SK-N-SH treated with all-trans-retinoic acid at 6 μM for 48 hours (cell line): ENCODE results near the gene C7orf33.

Experiments
- ESRRG ChIP-seq: fragments of 250-450 bp; sonication (Bioruptor Pico); IDR thresholded peaks from 2 replicates; pipeline ENCODE4 v1.6.1; 2021; ENCODE audit warnings: mild to moderate bottlenecking
- GLIS3 ChIP-seq: fragments of 250-450 bp; sonication (Bioruptor Pico); IDR thresholded peaks from 2 replicates; pipeline ENCODE4 v1.5.0; 2020; ENCODE audit warnings: mild to moderate bottlenecking, moderate library complexity
- OSR1 ChIP-seq: fragments of 250-450 bp; sonication (Bioruptor Pico); IDR thresholded peaks from 2 replicates; pipeline ENCODE4 v1.8.0; 2022; ENCODE audit warnings: moderate library complexity, mild to moderate bottlenecking, inconsistent platforms
- PPARA ChIP-seq: fragments of 250-450 bp; sonication (Bioruptor Pico); IDR thresholded peaks from 2 replicates; pipeline ENCODE4 v1.5.0; 2020; ENCODE audit warnings: mild to moderate bottlenecking, borderline replicate concordance
- TCF4 ChIP-seq: fragments of 250-450 bp; sonication (Bioruptor Pico); IDR thresholded peaks from 2 replicates; pipeline ENCODE4 v1.8.0; 2021; ENCODE audit warnings: mild to moderate bottlenecking, moderate library complexity, borderline replicate concordance
- ZNF8 ChIP-seq: fragments of 450-650 bp; formaldehyde crosslinking; IDR thresholded peaks from 2 replicates; pipeline ENCODE4 v1.5.0; 2020; ENCODE audit warnings: mild to moderate bottlenecking, moderate library complexity
- TF ChIP-seq, protein P1 (sequence below): fragments of 250-450 bp; sonication (Bioruptor Pico); IDR thresholded peaks from 2 replicates; pipeline ENCODE4 v1.8.0; 2020; ENCODE audit warnings: mild to moderate bottlenecking, moderate library complexity, borderline replicate concordance

- TF ChIP-seq GLIS3 (CRISPR knock-in tag) (no peak), ZNF8 (CRISPR knock-in tag) (no peak), OSR1 (CRISPR knock-in tag) (no peak), ESRRG (CRISPR knock-in tag) (no peak), TCF4 (CRISPR knock-in tag) (no peak), PPARA (CRISPR knock-in tag) (no peak)
- TF ChIP-seq, protein P1, sequence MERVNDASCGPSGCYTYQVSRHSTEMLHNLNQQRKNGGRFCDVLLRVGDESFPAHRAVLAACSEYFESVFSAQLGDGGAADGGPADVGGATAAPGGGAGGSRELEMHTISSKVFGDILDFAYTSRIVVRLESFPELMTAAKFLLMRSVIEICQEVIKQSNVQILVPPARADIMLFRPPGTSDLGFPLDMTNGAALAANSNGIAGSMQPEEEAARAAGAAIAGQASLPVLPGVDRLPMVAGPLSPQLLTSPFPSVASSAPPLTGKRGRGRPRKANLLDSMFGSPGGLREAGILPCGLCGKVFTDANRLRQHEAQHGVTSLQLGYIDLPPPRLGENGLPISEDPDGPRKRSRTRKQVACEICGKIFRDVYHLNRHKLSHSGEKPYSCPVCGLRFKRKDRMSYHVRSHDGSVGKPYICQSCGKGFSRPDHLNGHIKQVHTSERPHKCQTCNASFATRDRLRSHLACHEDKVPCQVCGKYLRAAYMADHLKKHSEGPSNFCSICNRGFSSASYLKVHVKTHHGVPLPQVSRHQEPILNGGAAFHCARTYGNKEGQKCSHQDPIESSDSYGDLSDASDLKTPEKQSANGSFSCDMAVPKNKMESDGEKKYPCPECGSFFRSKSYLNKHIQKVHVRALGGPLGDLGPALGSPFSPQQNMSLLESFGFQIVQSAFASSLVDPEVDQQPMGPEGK (CRISPR knock-in tag): no peak
These were observed 6.3 kb upstream of the C7orf33 start for GRCh38 chr7:148584154-148584827.
